Fibroblast of lung (primary cell): Measurements from ENCODE around the gene RFX1.

Experiments used
- EZH2 ChIP-seq: IDR thresholded peaks from 2 replicates; pipeline ENCODE4 v1.5.1; 2012; ENCODE audit warnings: low read length, control low read depth, mild to moderate bottlenecking; ENCODE audit errors: missing control alignments
- TF ChIP-seq, protein P1 (sequence below), 2 donors: IDR thresholded peaks in 1 of 2; conservative IDR thresholded peaks in 1 of 2; 1 replicate in 1 of 2; 2 replicates in 1 of 2; pipeline ENCODE4 v1.5.1; 2011 to 2012; ENCODE audit warnings: low read length in 2 of 2, control low read depth in 1 of 2, inconsistent platforms in 1 of 2, low read depth in 1 of 2, mild to moderate bottlenecking in 1 of 2

DNA sequence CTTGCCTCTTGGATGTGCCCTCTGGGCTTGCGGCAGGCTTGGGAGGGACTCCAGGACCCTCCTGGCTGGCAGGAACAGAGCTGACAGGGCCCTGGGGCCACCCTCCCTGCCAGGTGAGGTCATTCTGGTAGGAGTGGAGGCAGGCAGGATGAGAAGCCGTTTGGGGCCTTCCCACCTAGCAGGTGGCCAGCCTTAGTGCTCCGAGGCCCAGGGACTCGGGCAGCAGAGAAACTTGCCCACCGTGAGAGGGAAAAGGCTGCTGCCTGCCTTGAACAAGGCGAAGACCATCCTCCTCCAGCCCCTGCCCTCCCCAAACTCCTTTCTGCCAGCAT, 8.5 kb downstream of the RFX1 start:
- TF ChIP-seq, protein P1, sequence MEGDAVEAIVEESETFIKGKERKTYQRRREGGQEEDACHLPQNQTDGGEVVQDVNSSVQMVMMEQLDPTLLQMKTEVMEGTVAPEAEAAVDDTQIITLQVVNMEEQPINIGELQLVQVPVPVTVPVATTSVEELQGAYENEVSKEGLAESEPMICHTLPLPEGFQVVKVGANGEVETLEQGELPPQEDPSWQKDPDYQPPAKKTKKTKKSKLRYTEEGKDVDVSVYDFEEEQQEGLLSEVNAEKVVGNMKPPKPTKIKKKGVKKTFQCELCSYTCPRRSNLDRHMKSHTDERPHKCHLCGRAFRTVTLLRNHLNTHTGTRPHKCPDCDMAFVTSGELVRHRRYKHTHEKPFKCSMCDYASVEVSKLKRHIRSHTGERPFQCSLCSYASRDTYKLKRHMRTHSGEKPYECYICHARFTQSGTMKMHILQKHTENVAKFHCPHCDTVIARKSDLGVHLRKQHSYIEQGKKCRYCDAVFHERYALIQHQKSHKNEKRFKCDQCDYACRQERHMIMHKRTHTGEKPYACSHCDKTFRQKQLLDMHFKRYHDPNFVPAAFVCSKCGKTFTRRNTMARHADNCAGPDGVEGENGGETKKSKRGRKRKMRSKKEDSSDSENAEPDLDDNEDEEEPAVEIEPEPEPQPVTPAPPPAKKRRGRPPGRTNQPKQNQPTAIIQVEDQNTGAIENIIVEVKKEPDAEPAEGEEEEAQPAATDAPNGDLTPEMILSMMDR (conservative IDR thresholded peaks at IDR 0.05 in 1 of 2, IDR thresholded peaks at IDR 0.05 in 1 of 2; ENCODE audit: low read depth in 1 of 2, low read length in 2 of 2), result no peak
- TF ChIP-seq EZH2, result no peak
